GM12878 (cell line): ENCODE results near the gene ANKAR. TPM values are rescaled to one million over a fixed set of nuclear protein-coding genes. Genes with fewer than 3 reads are reported as not detected.

Experiments used
- ATAC-seq: fragments of 200-7000 bp; cut with Tn5 transposase; 3 replicates; pipeline ENCODE4 v1.9.1; 2020; ENCODE audit warnings: mild to moderate bottlenecking, moderate library complexity
- BruUV-seq: library from RNA; stranded (reverse); fragments of 400-500 nt; replicated peaks from 2 replicates; lab custom pipeline; 2021; lab: Mats Ljungman, UMichigan
- CTCF ChIA-PET: fragments of 300-600 bp; sonication (Branson Sonifier 250); formaldehyde crosslinking; extraction: SDS; loops from one replicate; lab custom pipeline; 2021; ENCODE audit warnings: inconsistent platforms; lab: Yijun Ruan, JAX
- POLR2A ChIA-PET: fragments of 350-600 bp; formaldehyde crosslinking; extraction: SDS; loops from one replicate; lab custom pipeline; 2021; ENCODE audit warnings: inconsistent platforms; lab: Charles Lee
- RAD21 ChIA-PET: fragments of 300-600 bp; sonication (Branson Sonifier 250); formaldehyde crosslinking; loops from one replicate; lab custom pipeline; 2023; ENCODE audit warnings: antibody characterized with exemption; ENCODE audit not compliant: unreplicated experiment; lab: Charles Lee
- SMC1A ChIA-PET: fragments of 300-600 bp; sonication (Branson Sonifier 250); formaldehyde crosslinking; loops from one replicate; lab custom pipeline; 2023; ENCODE audit not compliant: unreplicated experiment, uncharacterized antibody; lab: Charles Lee
- DNase-seq: peaks from one replicate; pipeline ENCODE4 v3.0.0-alpha.2; 2011; ENCODE audit warnings: low read depth, low spot score
- FAIRE-seq: peaks from 3 replicates; lab custom pipeline; 2011; peaks lifted over from hg19 to GRCh38; lab: Jason Lieb, UNC
- H2AFZ ChIP-seq: 2 replicates; pipeline ENCODE4 v1.6.0; 2011; ENCODE audit warnings: low read depth, low read length, control low read depth; ENCODE audit not compliant: control insufficient read depth
- H3K27ac ChIP-seq: 2 replicates; pipeline ENCODE4 v1.5.1; 2011; ENCODE audit warnings: control low read depth; ENCODE audit not compliant: control insufficient read depth, insufficient read depth
- H3K27me3 ChIP-seq, 2 experiments: replicated peaks in 1 of 2; 2 replicates each; pipeline versions ENCODE4 v1.6.0 to v1.6.1; 2011; ENCODE audit warnings: low read length in 1 of 2; ENCODE audit not compliant: control insufficient read depth in 2 of 2, insufficient read depth in 2 of 2
- H3K36me3 ChIP-seq, 2 experiments: 2 replicates each; pipeline ENCODE4 v1.5.1; 2011; ENCODE audit warnings: low read length in 1 of 2; ENCODE audit not compliant: control insufficient read depth in 2 of 2, insufficient read depth in 2 of 2
- H3K4me1 ChIP-seq: 2 replicates; pipeline ENCODE4 v1.6.1; 2011; ENCODE audit warnings: mild to moderate bottlenecking, low read length, moderate library complexity, mixed read lengths; ENCODE audit not compliant: control insufficient read depth, insufficient read depth
- H3K4me2 ChIP-seq: 2 replicates; pipeline ENCODE4 v1.6.0; 2011; ENCODE audit warnings: control low read depth; ENCODE audit not compliant: control insufficient read depth, insufficient read depth
- H3K4me3 ChIP-seq: fragments of 200-600 bp; sonication (generic); 2 replicates; pipeline ENCODE4 v1.5.1; 2016
- H3K79me2 ChIP-seq: 2 replicates; pipeline ENCODE4 v1.6.0; 2011; ENCODE audit warnings: low read length; ENCODE audit not compliant: control insufficient read depth, insufficient read depth
- H3K9ac ChIP-seq: 2 replicates; pipeline ENCODE4 v1.8.0; 2011; ENCODE audit warnings: low read length, control low read depth, mixed read lengths; ENCODE audit not compliant: control insufficient read depth, insufficient read depth
- H3K9me3 ChIP-seq: replicated peaks from 3 replicates; pipeline ENCODE4 v1.5.1; 2011; ENCODE audit warnings: mild to moderate bottlenecking, low read length; ENCODE audit not compliant: control insufficient read depth, insufficient read depth
- H4K20me1 ChIP-seq: 2 replicates; pipeline ENCODE4 v1.6.0; 2011; ENCODE audit not compliant: control insufficient read depth, insufficient read depth
- MXI1 ChIP-seq: fragments of 150-350 bp; IDR thresholded peaks from 2 replicates; pipeline ENCODE4 v1.6.1; 2011; ENCODE audit warnings: low read depth, mild to moderate bottlenecking, inconsistent platforms, low read length, improper control_type of control experiment
- RBBP5 ChIP-seq: fragments of 200-600 bp; sonication (generic); conservative IDR thresholded peaks from 2 replicates; pipeline ENCODE4 v1.6.1; 2016
- RCOR1 ChIP-seq: conservative IDR thresholded peaks from 2 replicates; pipeline ENCODE4 v1.6.1; 2012; ENCODE audit warnings: low read depth, low read length, improper control_type of control experiment
- SKIL ChIP-seq: fragments of 450-650 bp; IDR thresholded peaks from 2 replicates; pipeline ENCODE4 v1.6.1; 2017; ENCODE audit warnings: mild to moderate bottlenecking, low read depth, inconsistent platforms; ENCODE audit not compliant: poor library complexity, severe bottlenecking
- SUPT20H ChIP-seq: IDR thresholded peaks from 2 replicates; pipeline ENCODE4 v1.6.1; 2011; ENCODE audit warnings: low read depth, mild to moderate bottlenecking, low read length, moderate library complexity, borderline replicate concordance; ENCODE audit not compliant: control insufficient read depth
- TBL1XR1 ChIP-seq: IDR thresholded peaks from 2 replicates; pipeline ENCODE4 v1.6.1; 2012; ENCODE audit warnings: low read depth, low read length, improper control_type of control experiment
- YBX1 ChIP-seq: fragments of 450-650 bp; IDR thresholded peaks from 2 replicates; pipeline ENCODE4 v1.6.1; 2016; ENCODE audit warnings: antibody characterized with exemption
- WGBS: methylation state at CpG from one replicate; pipeline ENCODE4 v1.1.6; 2016; ENCODE audit warnings: low lambda C conversion rate; ENCODE audit not compliant: insufficient replicate concordance, insufficient coverage; ENCODE audit errors: missing lambda C conversion rate; 5-methylcytosine and 5-hydroxymethylcytosine counted together
- in situ Hi-C: fragments of 300-500 bp; cut with MboI; formaldehyde crosslinking; loops from 9 replicates; pipeline ENCODE4 v1.14.3; 2018; ENCODE audit warnings: mixed read lengths
- intact Hi-C: fragments of 100-400 bp; cut with micrococcal nuclease; formaldehyde crosslinking; loops from one replicate; pipeline ENCODE4 v1.14.2; 2022; ENCODE audit not compliant: unreplicated experiment
- polyA plus RNA-seq, 11 experiments: library from polyadenylated mRNA; depleted of rRNA in 4 of 11; unstranded in 6 of 11; stranded (reverse) in 5 of 11; fragments of >200 nt; fragmentation: Nextera tagmentation in 4 of 11; fragmentation: Illumina TruSeq in 1 of 11; extraction: Ambion mirVana in 4 of 11; extraction: Trizol in 1 of 11; gene quantifications; 1 replicate in 1 of 11; 2 replicates in 10 of 11; pipeline versions ENCODE4 v1.2.1 to v1.2.3, GENCODE V29; 2011 to 2016; ENCODE audit warnings: inconsistent platforms in 2 of 11, missing spikeins in 2 of 11, low read depth in 1 of 11
- total RNA-seq, 4 experiments: library from RNA; depleted of rRNA in 3 of 4; stranded (reverse); fragments of >200 nt in 3 of 4; fragmentation: Illumina TruSeq in 1 of 4; extraction: Trizol in 1 of 4; gene quantifications; 2 replicates each; pipeline versions ENCODE4 v1.2.1 to v1.2.3, GENCODE V29; 2013 to 2021
- TF ChIP-seq, protein P1 (sequence below): fragments of 450-650 bp; IDR thresholded peaks from 2 replicates; pipeline ENCODE4 v1.6.1; 2014; ENCODE audit warnings: mild to moderate bottlenecking

ANKAR gene
- total and polyA plus RNA-seq, 10 of the 15 experiments (the other 5 are each of a cell fraction or from before 2014, with no cell fraction given) = 1.3 to 4.2 (median 2.7) TPM

GRCh38 chr2:189683348-189683747 lies 8.9 kb downstream of the ANKAR start:
- ChIA-PET SMC1A (interaction anchor here (1.1 to 1.4 kb wide), 4 partner anchors 10 to 22 kb away, joined by 3 to 4 read pairs (median 4); no protein-coding TSS in a partner anchor), RAD21 (interaction anchor here (1.0 to 1.1 kb wide), 2 partner anchors 8 to 10 kb away, joined by 3 read pairs; partner anchors contain the start of gene ANKAR), POLR2A (interaction anchor here (1.3 kb wide), 1 partner anchor 13 kb away, joined by 3 read pairs; no protein-coding TSS in a partner anchor), CTCF (interaction anchor here (1.0 to 6.0 kb wide), 3 partner anchors 10 to 19 kb away, joined by 4 to 45 read pairs (median 9); no protein-coding TSS in a partner anchor)
- H3K4me3 ChIP-seq = no peak overlapping the region
- no peak overlapping the region for H3K27ac ChIP-seq
- no peak overlapping the region for H3K9ac ChIP-seq
- H3K79me2 ChIP-seq = no peaks in the 10 kb centered on the region
- peaks cover 5% of the 10 kb centered on the region; the same call in 1 of the 2 replicates for H3K4me1 ChIP-seq
- BruUV-seq = no TSS peak
- intact Hi-C loops = no loop called here
- H3K27me3 ChIP-seq = no peaks in the 10 kb centered on the region
- no peak for TF ChIP-seq YBX1
- TF ChIP-seq SKIL = no peak
- TF ChIP-seq RCOR1 = no peak
- TF ChIP-seq, protein P1, sequence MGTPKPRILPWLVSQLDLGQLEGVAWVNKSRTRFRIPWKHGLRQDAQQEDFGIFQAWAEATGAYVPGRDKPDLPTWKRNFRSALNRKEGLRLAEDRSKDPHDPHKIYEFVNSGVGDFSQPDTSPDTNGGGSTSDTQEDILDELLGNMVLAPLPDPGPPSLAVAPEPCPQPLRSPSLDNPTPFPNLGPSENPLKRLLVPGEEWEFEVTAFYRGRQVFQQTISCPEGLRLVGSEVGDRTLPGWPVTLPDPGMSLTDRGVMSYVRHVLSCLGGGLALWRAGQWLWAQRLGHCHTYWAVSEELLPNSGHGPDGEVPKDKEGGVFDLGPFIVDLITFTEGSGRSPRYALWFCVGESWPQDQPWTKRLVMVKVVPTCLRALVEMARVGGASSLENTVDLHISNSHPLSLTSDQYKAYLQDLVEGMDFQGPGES = no peak
- TF ChIP-seq MXI1 = no peak
- no peak for TF ChIP-seq RBBP5
- no peak for TF ChIP-seq TBL1XR1
- TF ChIP-seq SUPT20H = no peak
- 100% methylated on average over 1 of the region's 1 CpG for WGBS
- ATAC-seq (no peak), FAIRE-seq (no peak), DNase-seq (no peak)
- H3K9me3 ChIP-seq = peaks cover 2% of the 10 kb centered on the region; the same call in 2 of the 3 replicates
- no peaks in the 10 kb centered on the region for H3K36me3 ChIP-seq
- in situ Hi-C loops = no loop called here
- H3K4me2 ChIP-seq = no peak overlapping the region
- no peak overlapping the region for H2AFZ ChIP-seq
- no peaks in the 10 kb centered on the region for H4K20me1 ChIP-seq
